ENCODE results near the gene TASP1.

The TASP1 gene

GRCh38 chr20:13567663-13568062 is 71.1 kb downstream of the TASP1 start:
- no peak for DNase-seq

- DNase-seq: no peak
Observed at GRCh38 chr20:13563854-13564253, 74.9 kb downstream of the TASP1 start.

- peak; percentile 49 for DNase-seq
Observed at GRCh38 chr20:13554706-13555105, 84.0 kb downstream of the TASP1 start.

GRCh38 chr20:13554076-13554475 is 84.7 kb downstream of the TASP1 start:
- peak; percentile 6 for DNase-seq

- DNase-seq: peak; percentile 6
Observed at GRCh38 chr20:13552061-13552460, 86.7 kb downstream of the TASP1 start.

GRCh38 chr20:13549451-13549850 is 89.3 kb downstream of the TASP1 start:
- DNase-seq: no peak

GRCh38 chr20:13546497-13547131 is 92.1 kb downstream of the TASP1 start:
- peak; percentile 71 for DNase-seq

- DNase-seq: no peak
Observed at GRCh38 chr20:13545790-13546189, 92.9 kb downstream of the TASP1 start.

GRCh38 chr20:13543783-13544182 is 94.9 kb downstream of the TASP1 start:
- DNase-seq: no peak

- no peak for DNase-seq
Observed at GRCh38 chr20:13535627-13536026, 103.1 kb downstream of the TASP1 start.

GRCh38 chr20:13533946-13534345 is 104.8 kb downstream of the TASP1 start:
- DNase-seq: peak; percentile 28

GRCh38 chr20:13530146-13530545 is 108.6 kb downstream of the TASP1 start:
- DNase-seq: no peak

- no peak for DNase-seq
Observed at GRCh38 chr20:13526551-13526950, 112.2 kb downstream of the TASP1 start.

GRCh38 chr20:13525225-13525940 is 113.3 kb downstream of the TASP1 start:
- DNase-seq: peak; percentile 97

- no peak for DNase-seq
Observed at GRCh38 chr20:13524339-13524738, 114.4 kb downstream of the TASP1 start.

GRCh38 chr20:13517831-13518230 is 120.9 kb downstream of the TASP1 start:
- DNase-seq: no peak

GRCh38 chr20:13515796-13516558 is 122.8 kb downstream of the TASP1 start:
- no peak for DNase-seq

- DNase-seq: no peak
Observed at GRCh38 chr20:13515291-13515690, 123.4 kb downstream of the TASP1 start.

GRCh38 chr20:13510837-13511488 is 127.8 kb downstream of the TASP1 start:
- DNase-seq: no peak

- no peak for DNase-seq
Observed at GRCh38 chr20:13507646-13508045, 131.1 kb downstream of the TASP1 start.

GRCh38 chr20:13501500-13501899 is 137.2 kb downstream of the TASP1 start:
- no peak for DNase-seq

- peak; percentile 11 for DNase-seq
Observed at GRCh38 chr20:13494019-13494418, 144.7 kb downstream of the TASP1 start.

GRCh38 chr20:13493143-13493542 is 145.6 kb downstream of the TASP1 start:
- no peak for DNase-seq

Measured in EL (cell line).